NK-92 treated with Interleukin-12 subunit alpha and Interleukin-12 subunit beta, amount 100 ng/mL, for 24 hours (cell line): ENCODE results near the gene MTUS2.

Experiments
- DNase-seq: peaks from one replicate; lab custom pipeline; 2025; lab: John Stamatoyannopoulos, UW

Gene MTUS2

DNA sequence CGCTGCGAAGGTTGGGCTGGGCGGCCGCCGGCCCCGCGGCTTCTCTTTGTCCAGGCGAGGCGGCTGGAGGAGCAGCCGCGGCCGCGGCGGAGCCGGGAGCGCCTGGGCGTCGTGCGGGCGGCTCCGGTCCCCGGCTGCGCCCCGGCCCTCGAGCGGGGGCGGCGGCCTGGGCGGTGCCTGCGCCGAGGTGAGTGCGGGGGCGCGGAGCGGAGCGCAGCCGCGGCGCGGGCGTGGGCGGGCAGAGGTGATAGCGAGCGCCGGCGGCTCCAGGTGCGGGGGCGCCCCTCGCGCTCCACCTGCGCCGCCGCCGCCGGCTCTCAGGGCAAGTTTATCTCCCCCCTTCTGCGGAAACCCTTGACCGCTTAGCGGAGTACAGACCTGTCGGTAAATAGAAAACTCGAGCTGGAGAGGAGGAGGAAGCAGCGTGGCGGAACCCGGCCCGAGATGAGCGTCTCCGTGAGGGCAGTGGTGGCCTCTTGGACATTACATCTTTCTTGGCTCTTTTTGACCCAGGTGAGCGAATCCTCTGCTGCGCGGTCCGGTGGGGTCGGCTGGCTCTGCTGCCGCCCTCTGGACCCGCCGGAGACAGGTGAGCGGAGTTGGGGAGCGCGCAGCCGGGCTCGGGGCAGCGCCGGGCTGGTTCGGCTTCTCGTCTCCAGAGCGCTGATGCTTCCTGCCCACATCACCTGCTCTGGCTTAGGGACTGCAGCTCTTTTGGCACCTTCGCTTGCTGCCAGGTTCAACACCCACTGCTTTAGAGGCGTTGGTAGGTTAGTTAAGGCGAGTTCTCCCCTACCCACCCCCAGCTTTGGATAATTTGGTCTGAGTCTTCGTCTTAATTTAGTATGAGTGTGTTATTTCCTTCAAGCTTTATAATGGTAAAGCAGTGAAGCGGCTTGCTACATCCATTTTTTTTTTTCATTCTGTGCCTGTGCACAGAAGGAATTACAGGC, at the start of gene MTUS2:
MTUS2 (plus strand) TSS at position 241 of the 953 bp plus-strand sequence.
- DNase-seq, result no peak

GRCh38 chr13:28778308-28779215, 41.6 kb upstream of the MTUS2 start:
- no peak for DNase-seq

GRCh38 chr13:28792992-28793391, 27.1 kb upstream of the MTUS2 start:
- DNase-seq, result no peak

- DNase-seq, result no peak
Measured at GRCh38 chr13:28794396-28794795, 25.7 kb upstream of the MTUS2 start.

DNA sequence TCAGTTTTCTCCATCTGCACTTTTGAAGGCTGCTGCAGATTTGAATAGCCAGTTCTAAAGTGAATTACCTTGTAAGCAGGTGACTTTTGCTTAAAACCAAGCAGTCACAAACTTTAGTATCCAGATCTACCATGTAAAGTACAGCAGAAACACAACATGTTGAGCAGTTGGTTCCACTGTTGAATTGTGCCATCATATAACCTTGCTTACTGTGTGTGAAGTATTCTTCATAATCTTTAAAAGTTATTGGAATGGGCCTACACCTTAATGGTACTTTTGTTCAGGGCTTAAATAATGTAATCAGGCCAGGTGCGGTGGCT, 23.2 kb upstream of the MTUS2 start:
- DNase-seq, result no peak

DNA sequence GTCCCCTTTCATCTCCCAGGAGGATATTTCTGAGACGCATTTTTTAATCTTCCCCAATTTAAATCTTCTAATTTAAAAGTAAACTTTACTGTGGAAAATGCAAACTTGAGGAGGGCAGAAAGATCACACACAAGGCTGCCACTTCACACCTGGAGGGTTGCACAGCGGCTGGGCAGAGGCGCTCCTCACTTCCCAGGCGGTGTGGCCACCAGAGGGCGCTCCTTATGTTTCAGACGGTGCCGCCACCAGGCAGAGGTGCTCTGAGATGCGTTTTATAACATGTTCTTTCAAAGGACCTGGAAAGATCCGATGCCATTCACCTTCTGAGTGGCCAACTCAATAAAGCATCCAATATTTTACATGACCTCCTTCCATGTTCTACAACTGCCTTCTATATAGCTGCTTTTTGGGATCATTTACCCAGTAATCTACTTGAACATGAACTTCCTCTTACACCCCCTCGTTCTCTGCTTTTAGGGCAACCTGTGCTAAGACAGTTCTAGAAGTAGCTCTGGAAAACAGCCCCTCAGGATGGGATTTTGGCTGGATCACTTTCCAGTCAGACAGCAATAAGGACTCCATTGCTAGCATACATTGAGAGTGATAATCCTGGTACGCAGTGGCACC, 14.8 kb upstream of the MTUS2 start:
- DNase-seq, result peak; percentile 38

- DNase-seq, result no peak
Measured at GRCh38 chr13:28817204-28817603, 2.9 kb upstream of the MTUS2 start.

DNA sequence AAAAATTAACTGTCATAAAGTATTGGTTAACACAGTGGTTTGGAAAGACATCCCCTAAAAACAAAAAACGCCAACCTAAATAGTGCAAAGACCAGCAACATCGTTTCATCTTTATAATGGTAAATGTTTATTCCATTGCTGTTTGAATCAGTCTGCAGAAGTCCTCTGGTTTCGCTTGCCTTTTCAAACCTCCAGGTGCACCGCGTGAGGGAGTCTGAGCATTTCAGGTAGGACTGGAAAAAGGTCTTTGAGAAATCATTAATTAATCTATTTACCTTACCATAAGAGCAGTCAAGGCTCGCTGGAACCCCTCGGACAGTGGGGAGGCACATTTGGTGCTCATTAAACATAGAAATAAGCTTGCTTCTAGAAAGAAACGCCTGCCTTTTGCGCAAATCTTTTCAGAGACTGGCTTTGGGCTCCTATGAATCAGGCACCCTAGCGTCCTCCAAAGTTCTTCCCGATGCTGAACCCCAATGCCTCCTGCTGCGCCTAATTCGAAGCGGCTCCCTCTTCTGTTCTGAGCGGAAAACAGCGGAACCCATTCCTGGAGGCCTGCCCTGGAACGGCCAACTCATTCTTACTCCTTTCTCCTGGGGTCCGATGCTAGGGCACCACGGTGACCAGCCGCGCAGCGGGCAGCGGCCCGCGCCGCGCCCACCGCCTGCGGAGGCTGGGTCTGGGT, 951 bp upstream of the MTUS2 start:
- DNase-seq, result no peak

DNA sequence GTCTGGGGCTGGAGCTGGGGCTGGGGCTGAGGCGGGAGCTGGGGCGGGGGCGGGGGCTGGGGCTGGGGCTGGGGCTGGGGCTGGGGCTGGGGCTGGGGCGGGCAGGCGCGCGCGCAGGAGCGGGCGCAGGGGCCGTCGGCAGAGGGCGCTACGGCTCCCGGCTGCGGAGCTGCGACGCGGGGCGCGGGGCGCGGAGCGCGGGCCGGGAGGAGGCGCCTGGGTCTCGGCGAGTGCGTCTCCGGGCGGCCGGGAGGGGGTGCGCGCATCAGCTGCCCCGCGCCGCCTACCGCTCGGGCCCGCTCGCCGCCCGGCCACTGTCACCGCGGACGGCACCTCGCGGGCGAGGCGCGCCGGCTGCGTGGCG, 422 bp upstream of the MTUS2 start:
- DNase-seq, result no peak

GRCh38 chr13:28822151-28822550, 2.0 kb downstream of the MTUS2 start:
- no peak for DNase-seq

DNA sequence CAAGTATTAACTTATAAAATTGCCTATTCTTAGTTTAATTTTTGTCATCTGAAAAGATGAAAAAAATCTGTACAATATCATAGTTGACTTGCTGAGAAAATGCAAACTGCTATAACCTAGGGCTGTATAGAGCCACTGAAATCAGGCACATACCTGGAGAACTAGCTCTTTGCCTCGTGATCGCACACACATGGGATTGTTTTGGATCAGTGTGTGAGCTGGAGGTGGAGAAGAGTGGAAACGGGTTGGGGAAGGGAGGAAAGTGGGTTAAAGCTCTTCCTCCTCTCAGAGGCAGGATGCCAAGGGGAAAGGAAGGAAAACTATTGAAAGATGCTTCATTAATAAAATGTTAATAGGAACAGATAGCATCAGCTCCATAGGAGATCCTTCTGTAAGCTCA, 2.7 kb downstream of the MTUS2 start:
- no peak for DNase-seq

GRCh38 chr13:28825379-28825778, 5.2 kb downstream of the MTUS2 start:
- no peak for DNase-seq

DNA sequence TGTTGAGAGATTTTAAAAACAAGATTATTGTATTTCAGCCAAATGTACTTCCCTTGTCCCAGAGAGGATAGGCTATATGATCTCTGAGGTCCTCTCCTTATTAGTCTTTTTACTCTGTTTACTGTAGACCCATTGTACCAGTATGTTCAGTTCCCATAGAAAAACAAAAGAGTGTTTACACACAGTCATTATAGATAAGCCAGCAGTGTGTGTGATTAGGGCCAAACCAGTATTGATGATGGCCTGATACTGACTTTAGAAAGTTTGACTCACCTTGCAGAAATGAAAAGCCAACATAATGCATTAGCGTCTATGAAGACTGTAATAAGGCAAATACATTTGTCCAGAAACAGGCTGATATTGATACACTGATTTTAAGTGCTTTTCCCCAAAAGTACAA, 6.2 kb downstream of the MTUS2 start:
- no peak for DNase-seq

GRCh38 chr13:28830580-28830979, 10.4 kb downstream of the MTUS2 start:
- no peak for DNase-seq

- no peak for DNase-seq
Measured at GRCh38 chr13:28831117-28831516, 11.0 kb downstream of the MTUS2 start.

- DNase-seq, result no peak
Measured at GRCh38 chr13:28837111-28837510, 17.0 kb downstream of the MTUS2 start.

DNA sequence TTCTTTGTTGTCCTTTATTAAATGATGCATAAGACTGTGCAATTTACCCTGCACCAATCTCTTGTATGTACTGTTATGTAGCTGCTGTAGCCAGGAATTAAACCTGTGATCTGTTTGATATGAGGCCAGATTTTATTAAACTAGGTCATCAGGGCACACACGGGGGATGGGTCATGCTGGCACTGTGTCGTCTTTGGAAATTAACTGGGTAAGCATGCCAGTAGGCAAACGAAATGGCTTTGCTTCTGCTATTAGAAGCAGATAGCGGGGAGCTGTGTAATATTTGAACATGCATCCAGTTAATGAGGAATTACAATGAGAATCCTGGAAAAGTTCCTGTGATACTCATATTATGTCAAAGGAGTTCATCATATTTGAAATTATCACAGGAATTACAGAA, 23.5 kb downstream of the MTUS2 start:
- no peak for DNase-seq

- DNase-seq, result no peak
Measured at GRCh38 chr13:28849441-28849840, 29.3 kb downstream of the MTUS2 start.

DNA sequence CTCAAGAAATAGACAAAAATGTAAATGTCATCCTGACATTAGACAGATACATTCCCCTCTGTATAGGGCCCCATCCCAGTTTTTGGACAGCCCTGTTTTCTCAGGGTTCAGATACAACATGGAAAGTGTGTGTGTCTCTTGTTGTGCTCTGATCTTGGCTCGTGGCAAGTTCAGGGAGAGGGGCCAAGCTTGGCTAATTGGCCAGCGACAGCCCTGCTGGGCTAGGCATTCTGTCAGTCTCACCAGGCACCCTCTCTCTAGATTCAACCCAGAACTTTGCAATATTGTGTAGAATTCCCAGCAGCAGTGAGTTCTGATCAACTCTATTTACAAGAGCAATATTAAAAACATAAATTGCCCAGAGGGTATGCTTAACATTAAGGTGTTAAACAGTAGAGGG, 30.1 kb downstream of the MTUS2 start:
- DNase-seq, result no peak

DNA sequence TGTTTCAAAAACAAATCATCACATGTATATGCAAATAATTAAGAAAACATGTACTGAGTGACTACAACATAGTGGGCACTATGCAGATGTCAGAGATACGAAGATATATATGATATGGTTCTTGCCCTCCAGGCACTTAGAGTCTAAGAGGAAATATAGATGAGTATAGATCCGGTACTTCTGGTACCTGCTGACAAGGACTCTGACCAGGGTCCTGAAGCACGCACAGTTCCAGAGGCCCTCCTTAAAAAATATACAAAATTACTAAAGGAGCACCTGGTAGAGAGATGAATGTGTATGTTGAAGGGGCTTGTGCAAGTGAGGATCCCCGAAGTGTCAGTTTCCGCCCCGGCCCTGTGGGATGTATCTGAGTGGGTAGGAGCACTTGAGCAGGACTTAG, 31.3 kb downstream of the MTUS2 start:
- no peak for DNase-seq

- no peak for DNase-seq
Measured at GRCh38 chr13:28854657-28855056, 34.5 kb downstream of the MTUS2 start.

DNA sequence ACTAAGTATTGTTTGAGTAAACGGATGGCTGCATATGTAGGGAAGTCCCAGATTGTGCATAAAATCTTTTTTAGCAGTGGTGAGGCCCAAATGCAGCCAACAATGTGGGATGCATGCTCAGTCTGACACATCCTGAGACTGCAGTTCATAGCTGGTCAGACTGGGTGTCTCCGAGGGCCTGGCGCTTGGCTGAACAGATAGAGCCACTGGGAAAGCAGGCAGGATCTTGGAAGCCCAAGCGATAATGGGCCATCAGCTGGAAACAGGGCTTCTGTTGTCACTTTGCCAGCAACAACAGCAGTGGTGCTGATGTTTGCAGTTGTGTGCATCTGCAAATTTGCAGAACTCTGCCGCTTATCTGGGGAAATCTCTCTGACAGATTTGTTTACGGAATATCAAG, 36.1 kb downstream of the MTUS2 start:
- no peak for DNase-seq
